Testis (tissue), 3 donors: ENCODE data around the gene NOC4L. TPM values are rescaled to one million over a fixed set of nuclear protein-coding genes. Genes with fewer than 3 reads are reported as not detected.

Source experiments
- DNase-seq: peaks from one replicate; pipeline ENCODE4 v3.0.0-alpha.2; 2019
- H3K27ac ChIP-seq, 2 donors: fragments of 200-600 bp; sonication (generic); one replicate each; pipeline ENCODE4 v1.5.1; 2019
- H3K27me3 ChIP-seq: fragments of 200-600 bp; sonication (generic); one replicate; pipeline ENCODE4 v1.5.1; 2019
- H3K36me3 ChIP-seq: fragments of 200-600 bp; sonication (generic); one replicate; pipeline ENCODE4 v1.5.1; 2017; ENCODE audit warnings: low read depth; ENCODE audit errors: missing control alignments
- H3K4me1 ChIP-seq: fragments of 200-600 bp; sonication (generic); one replicate; pipeline ENCODE4 v1.5.1; 2019
- H3K4me3 ChIP-seq, 2 donors: fragments of 200-600 bp; sonication (generic); one replicate each; pipeline ENCODE4 v1.5.1; 2017 to 2019
- H3K9me3 ChIP-seq: fragments of 200-600 bp; sonication (generic); one replicate; pipeline ENCODE4 v1.5.1; 2017
- POLR2A ChIP-seq: fragments of 450-650 bp; IDR thresholded peaks from one replicate; pipeline ENCODE4 v1.6.1; 2017; ENCODE audit warnings: antibody characterized with exemption, mild to moderate bottlenecking, moderate library complexity
- WGBS, 2 donors: methylation state at CpG; one replicate each; pipeline ENCODE4 v1.1.5; 2018; 5-methylcytosine and 5-hydroxymethylcytosine counted together
- intact Hi-C: fragments of 100-400 bp; cut with DNase I; formaldehyde crosslinking; loops from one replicate; pipeline ENCODE4 v1.15.1; 2023; ENCODE audit warnings: low total_unique reads
- polyA plus RNA-seq: library from polyadenylated mRNA; stranded (reverse); fragments of 350-450 nt; fragmentation: Illumina TruSeq; extraction: RNeasy Lipid Tissue Mini Kit (QIAGEN cat#74804); gene quantifications from one replicate; pipeline ENCODE4 v1.2.3, GENCODE V29; 2014; ENCODE audit warnings: low read depth, low replicate concordance; ENCODE audit not compliant: insufficient read depth
- total RNA-seq, 2 donors: library from RNA; depleted of rRNA; stranded (reverse); fragments of >200 nt; gene quantifications; one replicate each; pipeline ENCODE4 v1.2.3, GENCODE V29; 2016
- TF ChIP-seq, protein P1 (sequence below), 3 experiments: fragments of 450-650 bp in 2 of 3; fragments of 200-600 bp in 1 of 3; sonication (generic) in 1 of 3; IDR thresholded peaks; one replicate each; pipeline ENCODE4 v1.5.1; 2016 to 2019; ENCODE audit warnings: antibody characterized with exemption in 3 of 3, mild to moderate bottlenecking in 2 of 3, moderate library complexity in 1 of 3

NOC4L gene
- total and polyA plus RNA-seq, 3 donors from 2014 or later: 64.4 to 67.2 (median 65.2) TPM

DNA sequence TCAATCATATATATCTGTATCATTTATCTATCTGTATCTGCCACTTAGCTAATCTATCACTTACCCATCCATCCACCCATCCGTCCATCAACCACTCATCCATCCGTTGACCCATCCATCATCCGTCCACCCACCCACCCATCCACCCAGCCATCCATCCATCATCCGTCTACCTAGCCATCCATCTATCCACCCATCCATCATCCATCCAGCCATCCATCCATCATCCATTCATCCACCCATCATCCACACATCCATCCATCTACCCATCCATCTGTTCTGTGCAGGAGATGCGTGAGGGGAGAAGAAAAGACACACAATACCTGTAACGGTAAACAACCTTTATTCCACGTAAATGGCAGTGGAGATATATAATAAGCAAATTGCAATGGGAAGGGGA is 20.2 kb downstream of the NOC4L start:
- no peaks in the 10 kb centered on the region for H3K27me3 ChIP-seq
- no peak for DNase-seq
- H3K27ac ChIP-seq: no peak overlapping the region

DNA sequence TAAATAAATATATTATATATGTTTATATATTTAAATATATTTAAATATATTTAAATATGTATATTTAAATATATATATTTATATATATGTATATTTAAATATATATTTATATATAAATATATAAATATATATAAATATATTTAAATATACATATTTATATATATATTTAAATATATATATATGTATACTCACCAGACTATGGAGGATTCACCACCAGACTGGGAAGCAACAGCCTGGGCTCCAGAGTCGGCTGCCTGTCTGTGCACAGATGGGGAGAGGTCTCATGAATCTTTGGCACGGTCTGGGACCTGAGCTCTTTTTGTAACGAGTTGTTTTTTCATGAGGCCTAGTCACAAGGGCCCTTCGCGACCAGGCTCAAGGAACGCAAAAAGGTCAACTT is 21.3 kb downstream of the NOC4L start:
- intact Hi-C loops: no loop called here
- Histone ChIP-seq H3K27me3 (no peaks in the 10 kb centered on the region), H3K9me3 (no peaks in the 10 kb centered on the region), H3K4me3 (no peak overlapping the region), H3K27ac (no peak overlapping the region), H3K4me1 (no peaks in the 10 kb centered on the region), H3K36me3 (no peaks in the 10 kb centered on the region)
- TF ChIP-seq POLR2A: no peak
- TF ChIP-seq, protein P1, sequence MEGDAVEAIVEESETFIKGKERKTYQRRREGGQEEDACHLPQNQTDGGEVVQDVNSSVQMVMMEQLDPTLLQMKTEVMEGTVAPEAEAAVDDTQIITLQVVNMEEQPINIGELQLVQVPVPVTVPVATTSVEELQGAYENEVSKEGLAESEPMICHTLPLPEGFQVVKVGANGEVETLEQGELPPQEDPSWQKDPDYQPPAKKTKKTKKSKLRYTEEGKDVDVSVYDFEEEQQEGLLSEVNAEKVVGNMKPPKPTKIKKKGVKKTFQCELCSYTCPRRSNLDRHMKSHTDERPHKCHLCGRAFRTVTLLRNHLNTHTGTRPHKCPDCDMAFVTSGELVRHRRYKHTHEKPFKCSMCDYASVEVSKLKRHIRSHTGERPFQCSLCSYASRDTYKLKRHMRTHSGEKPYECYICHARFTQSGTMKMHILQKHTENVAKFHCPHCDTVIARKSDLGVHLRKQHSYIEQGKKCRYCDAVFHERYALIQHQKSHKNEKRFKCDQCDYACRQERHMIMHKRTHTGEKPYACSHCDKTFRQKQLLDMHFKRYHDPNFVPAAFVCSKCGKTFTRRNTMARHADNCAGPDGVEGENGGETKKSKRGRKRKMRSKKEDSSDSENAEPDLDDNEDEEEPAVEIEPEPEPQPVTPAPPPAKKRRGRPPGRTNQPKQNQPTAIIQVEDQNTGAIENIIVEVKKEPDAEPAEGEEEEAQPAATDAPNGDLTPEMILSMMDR (IDR thresholded peaks at IDR 0.05): no peak
- no peak for DNase-seq
- WGBS, 2 donors: 87 to 88% methylated on average over 6 of the region's 6 CpGs

More for the DNA sequence above, 20.2 kb downstream of the NOC4L start:
- H3K36me3 ChIP-seq: no peaks in the 10 kb centered on the region
- no peak for TF ChIP-seq POLR2A
- TF ChIP-seq, protein P1 (IDR thresholded peaks at IDR 0.05): no peak
- no peak overlapping the region for H3K4me3 ChIP-seq
- WGBS, 2 donors: 81 to 88% methylated on average over 7 of the region's 7 CpGs
- intact Hi-C loops: no loop called here
- no peaks in the 10 kb centered on the region for H3K9me3 ChIP-seq
- no peaks in the 10 kb centered on the region for H3K4me1 ChIP-seq

DNA sequence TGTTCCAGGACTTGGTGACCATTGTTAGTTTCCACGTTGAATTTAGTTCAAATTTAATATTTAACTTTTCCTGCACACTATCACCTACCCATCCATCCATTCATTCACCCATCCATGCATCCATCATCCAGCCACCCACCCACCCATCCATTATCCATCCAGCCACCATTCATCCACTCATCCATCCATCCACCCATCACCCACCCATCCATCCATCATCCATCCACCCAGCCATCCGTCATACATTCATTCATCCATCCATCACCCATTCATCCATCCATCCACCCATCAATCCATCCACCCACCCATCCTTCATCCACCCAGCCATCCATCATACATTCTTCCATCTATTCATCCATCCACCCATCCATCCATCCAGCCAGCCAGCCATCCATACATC is 21.8 kb downstream of the NOC4L start:
- Histone ChIP-seq H3K4me1 (no peaks in the 10 kb centered on the region), H3K4me3 (no peak overlapping the region), H3K27ac (no peak overlapping the region), H3K27me3 (no peaks in the 10 kb centered on the region), H3K9me3 (no peaks in the 10 kb centered on the region), H3K36me3 (no peaks in the 10 kb centered on the region)
- DNase-seq: no peak
- TF ChIP-seq, protein P1 (IDR thresholded peaks at IDR 0.05): no peak
- TF ChIP-seq POLR2A: no peak
- WGBS, 2 donors: 92% methylated on average over 2 of the region's 2 CpGs
- intact Hi-C loops: no loop called here

DNA sequence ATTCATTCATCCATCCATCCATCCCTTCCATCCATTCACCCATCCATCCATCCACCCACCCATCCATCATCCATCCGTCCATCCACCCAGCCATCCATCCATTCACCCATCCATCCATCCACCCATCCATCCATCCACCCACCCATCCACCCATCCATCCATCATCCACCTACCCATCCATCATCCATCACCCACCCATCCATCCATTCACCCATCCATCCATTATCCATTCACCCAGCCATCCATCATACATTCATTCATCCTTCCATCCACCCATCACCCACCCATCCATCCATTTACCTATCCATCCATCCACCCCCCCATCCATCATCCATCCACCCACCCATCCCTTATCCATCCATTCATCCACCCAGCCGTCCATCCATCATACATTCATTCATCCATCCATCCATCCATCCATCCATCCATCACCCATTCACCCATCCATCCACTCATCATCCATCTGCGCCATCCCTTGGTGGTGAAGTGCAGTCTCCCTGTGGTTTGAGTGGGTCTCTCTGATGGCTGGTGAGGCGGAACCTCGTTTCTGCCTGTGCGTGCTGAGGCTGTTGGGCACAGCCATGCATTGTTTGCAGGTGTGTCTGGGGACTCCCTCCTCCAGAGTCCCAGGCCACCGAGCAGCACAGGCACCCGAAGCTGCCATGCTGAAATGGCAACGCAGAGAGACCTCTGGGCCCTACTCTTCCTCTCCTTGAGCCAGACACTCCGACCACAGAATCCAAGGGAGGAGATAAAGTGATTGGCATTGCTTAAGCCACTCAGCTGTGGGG is 22.7 kb downstream of the NOC4L start:
- H3K4me3 ChIP-seq: no peak overlapping the region
- no peaks in the 10 kb centered on the region for H3K27me3 ChIP-seq
- TF ChIP-seq, protein P1 (IDR thresholded peaks at IDR 0.05): no peak
- TF ChIP-seq POLR2A: no peak
- H3K36me3 ChIP-seq: no peaks in the 10 kb centered on the region
- no peak overlapping the region for H3K27ac ChIP-seq
- no peaks in the 10 kb centered on the region for H3K9me3 ChIP-seq
- 94 to 97% methylated on average over 6 to 10 of the region's 10 CpGs for WGBS, 2 donors
- intact Hi-C loops: no loop called here
- no peak for DNase-seq
- H3K4me1 ChIP-seq: no peaks in the 10 kb centered on the region
